Ecto neural progenitor cell (in vitro differentiated cells): ENCODE measurements around the gene ATRX.
"Not testable (repeated sequence)": the region's sequence is repeated elsewhere in the genome, so short reads cannot be mapped to it uniquely, and the experiment has no call there.

ENCODE experiments used
- DNase-seq: peaks from one replicate; pipeline ENCODE4 v3.0.0-alpha.2; 2018; ENCODE audit warnings: low spot score

ATRX gene

GRCh38 chrX:77740376-77740905 is 45.6 kb downstream of the ATRX start:
- DNase-seq: no peak

GRCh38 chrX:77733342-77733741 is 52.7 kb downstream of the ATRX start:
- DNase-seq: no peak

- no peak for DNase-seq
These were observed 54.1 kb downstream of the ATRX start for GRCh38 chrX:77731821-77732419.

GRCh38 chrX:77726095-77726494 is 59.9 kb downstream of the ATRX start:
- not testable (repeated sequence) for DNase-seq

- DNase-seq: no peak
These were observed 62.3 kb downstream of the ATRX start for GRCh38 chrX:77723681-77724080.

- no peak for DNase-seq
These were observed 66.6 kb downstream of the ATRX start for GRCh38 chrX:77719388-77719787.

- DNase-seq: no peak
These were observed 81.1 kb downstream of the ATRX start for GRCh38 chrX:77704881-77705280.

- no peak for DNase-seq
These were observed 87.8 kb downstream of the ATRX start for GRCh38 chrX:77698242-77698641.

- DNase-seq: no peak
These were observed 91.5 kb downstream of the ATRX start for GRCh38 chrX:77694491-77694890.

- no peak for DNase-seq
These were observed 92.4 kb downstream of the ATRX start for GRCh38 chrX:77693594-77693993.

- DNase-seq: no peak
These were observed 94.1 kb downstream of the ATRX start for GRCh38 chrX:77691916-77692315.

GRCh38 chrX:77689376-77689775 is 96.6 kb downstream of the ATRX start:
- DNase-seq: no peak

- not testable (repeated sequence) for DNase-seq
These were observed 100.3 kb downstream of the ATRX start for GRCh38 chrX:77685683-77686082.

GRCh38 chrX:77679144-77679543 is 106.9 kb downstream of the ATRX start:
- DNase-seq: no peak

GRCh38 chrX:77675986-77676385 is 110.0 kb downstream of the ATRX start:
- DNase-seq: no peak

GRCh38 chrX:77668391-77669237 is 117.4 kb downstream of the ATRX start:
- no peak for DNase-seq

GRCh38 chrX:77658886-77659285 is 127.1 kb downstream of the ATRX start:
- DNase-seq: no peak

- DNase-seq: no peak
These were observed 133.9 kb downstream of the ATRX start for GRCh38 chrX:77652095-77652494.

GRCh38 chrX:77640702-77641101 is 145.3 kb downstream of the ATRX start:
- no peak for DNase-seq

GRCh38 chrX:77639820-77640219 is 146.2 kb downstream of the ATRX start:
- DNase-seq: no peak

GRCh38 chrX:77638397-77638796 is 147.6 kb downstream of the ATRX start:
- DNase-seq: no peak

GRCh38 chrX:77635373-77635772 is 150.6 kb downstream of the ATRX start:
- no peak for DNase-seq

GRCh38 chrX:77628294-77629025 is 157.6 kb downstream of the ATRX start:
- no peak for DNase-seq
